Right lobe of liver (tissue), 4 donors: Measurements from ENCODE around the gene ADGRV1.
"Not testable (repeated sequence)": the region's sequence is repeated elsewhere in the genome, so short reads cannot be mapped to it uniquely, and the experiment has no call there.

ENCODE experiments used
- POLR2A ChIP-seq: fragments of 450-650 bp; IDR thresholded peaks from one replicate; pipeline ENCODE4 v1.6.1; 2017; ENCODE audit warnings: antibody characterized with exemption, mild to moderate bottlenecking
- TF ChIP-seq, protein P1 (sequence below), 4 donors: fragments of 200-600 bp in 3 of 4; fragments of 450-650 bp in 1 of 4; IDR thresholded peaks; one replicate each; pipeline versions ENCODE4 v1.5.1 to v1.8.0; 2016 to 2022; ENCODE audit warnings: antibody characterized with exemption in 4 of 4, mild to moderate bottlenecking in 2 of 4
- donor health status: DM: no; HTN: no; CAD: no.
- donor health status: DM: no; HTN: no; CAD: no.
- donor health status: DM: no; HTN: yes; CAD: no.

DNA sequence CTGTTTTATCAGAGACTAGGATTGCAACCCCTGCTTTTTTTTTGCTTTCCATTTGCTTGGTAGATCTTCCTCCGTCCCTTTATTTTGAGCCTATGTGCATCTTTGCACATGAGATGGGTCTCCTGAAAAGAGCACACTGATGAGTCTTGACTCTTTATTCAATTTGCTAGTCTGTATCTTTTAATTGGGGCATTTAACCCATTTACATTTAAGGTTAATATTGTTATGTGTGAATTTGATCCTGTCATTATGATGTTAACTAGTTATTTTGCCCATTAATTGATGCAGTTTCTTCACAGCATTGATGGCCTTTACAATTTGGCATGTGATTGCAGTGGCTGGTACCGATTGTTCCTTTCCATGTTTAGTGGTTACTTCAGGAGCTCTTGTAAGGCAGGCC, 21.3 kb downstream of the ADGRV1 start:
- TF ChIP-seq, protein P1, sequence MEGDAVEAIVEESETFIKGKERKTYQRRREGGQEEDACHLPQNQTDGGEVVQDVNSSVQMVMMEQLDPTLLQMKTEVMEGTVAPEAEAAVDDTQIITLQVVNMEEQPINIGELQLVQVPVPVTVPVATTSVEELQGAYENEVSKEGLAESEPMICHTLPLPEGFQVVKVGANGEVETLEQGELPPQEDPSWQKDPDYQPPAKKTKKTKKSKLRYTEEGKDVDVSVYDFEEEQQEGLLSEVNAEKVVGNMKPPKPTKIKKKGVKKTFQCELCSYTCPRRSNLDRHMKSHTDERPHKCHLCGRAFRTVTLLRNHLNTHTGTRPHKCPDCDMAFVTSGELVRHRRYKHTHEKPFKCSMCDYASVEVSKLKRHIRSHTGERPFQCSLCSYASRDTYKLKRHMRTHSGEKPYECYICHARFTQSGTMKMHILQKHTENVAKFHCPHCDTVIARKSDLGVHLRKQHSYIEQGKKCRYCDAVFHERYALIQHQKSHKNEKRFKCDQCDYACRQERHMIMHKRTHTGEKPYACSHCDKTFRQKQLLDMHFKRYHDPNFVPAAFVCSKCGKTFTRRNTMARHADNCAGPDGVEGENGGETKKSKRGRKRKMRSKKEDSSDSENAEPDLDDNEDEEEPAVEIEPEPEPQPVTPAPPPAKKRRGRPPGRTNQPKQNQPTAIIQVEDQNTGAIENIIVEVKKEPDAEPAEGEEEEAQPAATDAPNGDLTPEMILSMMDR (IDR thresholded peaks at IDR 0.05): not testable (repeated sequence)
- TF ChIP-seq POLR2A: not testable (repeated sequence)
